Endometrial microvascular endothelial cells (primary cell): Measurements from ENCODE around the gene HIVEP3. TPM values are rescaled to one million over a fixed set of nuclear protein-coding genes. Genes with fewer than 3 reads are reported as not detected.

Experiments
- in situ Hi-C: cut with HindIII; loops from 2 replicates; pipeline ENCODE4 v1.10.0; 2017; ENCODE audit warnings: low sequenced_read_pairs, low pct_unique_long_range_greater_than_20kb; ENCODE audit errors: inconsistent ontology term
- total RNA-seq: library from RNA; depleted of rRNA; stranded (reverse); fragments of >200 nt; gene quantifications from one replicate; pipeline ENCODE4 v1.2.3, GENCODE V29; 2015; ENCODE audit errors: inconsistent ontology term

The HIVEP3 gene
- total RNA-seq, 1 donor from 2014 or later = 4.4 TPM

- in situ Hi-C loops = no loop called here
Measured at GRCh38 chr1:41626146-41626545, 292.6 kb downstream of the HIVEP3 start.

GRCh38 chr1:41623736-41624135 is 295.0 kb downstream of the HIVEP3 start:
- in situ Hi-C loops = no loop called here

GRCh38 chr1:41622859-41623732 is 295.6 kb downstream of the HIVEP3 start:
- in situ Hi-C loops = no loop called here

- in situ Hi-C loops = no loop called here
Measured at GRCh38 chr1:41622402-41622801, 296.3 kb downstream of the HIVEP3 start.

GRCh38 chr1:41621791-41622190 is 296.9 kb downstream of the HIVEP3 start:
- in situ Hi-C loops = no loop called here

GRCh38 chr1:41621256-41621655 is 297.5 kb downstream of the HIVEP3 start:
- in situ Hi-C loops = no loop called here

GRCh38 chr1:41620365-41621169 is 298.2 kb downstream of the HIVEP3 start:
- in situ Hi-C loops = no loop called here

- in situ Hi-C loops = no loop called here
Measured at GRCh38 chr1:41619511-41620364, 299.0 kb downstream of the HIVEP3 start.

- in situ Hi-C loops = no loop called here
Measured at GRCh38 chr1:41618871-41619270, 299.9 kb downstream of the HIVEP3 start.

GRCh38 chr1:41618066-41618825 is 300.5 kb downstream of the HIVEP3 start:
- in situ Hi-C loops = no loop called here

- in situ Hi-C loops = no loop called here
Measured at GRCh38 chr1:41617336-41617735, 301.4 kb downstream of the HIVEP3 start.

- in situ Hi-C loops = no loop called here
Measured at GRCh38 chr1:41616563-41616962, 302.2 kb downstream of the HIVEP3 start.

GRCh38 chr1:41615981-41616380 is 302.7 kb downstream of the HIVEP3 start:
- in situ Hi-C loops = no loop called here

GRCh38 chr1:41615316-41615715 is 303.4 kb downstream of the HIVEP3 start:
- in situ Hi-C loops = no loop called here

- in situ Hi-C loops = no loop called here
Measured at GRCh38 chr1:41614818-41615217, 303.9 kb downstream of the HIVEP3 start.

- in situ Hi-C loops = no loop called here
Measured at GRCh38 chr1:41613689-41614574, 304.8 kb downstream of the HIVEP3 start.

- in situ Hi-C loops = no loop called here
Measured at GRCh38 chr1:41612953-41613352, 305.8 kb downstream of the HIVEP3 start.
